Mesothelial cell of epicardium (in vitro differentiated cells): ENCODE measurements around the gene FAM219A. TPM values are rescaled to one million over a fixed set of nuclear protein-coding genes. Genes with fewer than 3 reads are reported as not detected.
A peak's percentile ranks its signal among the peaks of the same experiment; 100 is the strongest.
"Not testable (repeated sequence)": the region's sequence is repeated elsewhere in the genome, so short reads cannot be mapped to it uniquely, and the experiment has no call there.

Experiments used
- DNase-seq, 2 experiments: peaks; one replicate each; pipeline ENCODE4 v3.0.0; 2021; ENCODE audit warnings: low spot score in 2 of 2; ENCODE audit not compliant: unreplicated experiment in 2 of 2
- H3K27ac Mint-ChIP-seq: 2 replicates; pipeline ENCODE4 v1.8.0; 2021; ENCODE audit warnings: mixed read lengths
- H3K27me3 Mint-ChIP-seq: 2 replicates; pipeline ENCODE4 v1.8.0; 2021; ENCODE audit warnings: low read depth, mixed read lengths
- H3K36me3 Mint-ChIP-seq: 2 replicates; pipeline ENCODE4 v1.8.0; 2021; ENCODE audit warnings: mixed read lengths
- H3K4me1 Mint-ChIP-seq: 2 replicates; pipeline ENCODE4 v1.8.0; 2021; ENCODE audit warnings: mixed read lengths
- H3K4me3 Mint-ChIP-seq: 2 replicates; pipeline ENCODE4 v1.8.0; 2021; ENCODE audit warnings: mild to moderate bottlenecking, moderate library complexity, mixed read lengths
- H3K9me3 Mint-ChIP-seq: 2 replicates; pipeline ENCODE4 v1.8.0; 2021; ENCODE audit warnings: mixed read lengths
- total RNA-seq: library from RNA; stranded (reverse); gene quantifications from 3 replicates; pipeline ENCODE4 v1.2.1, GENCODE V29; 2021
- TF ChIP-seq, protein P1 (sequence below): fragments of 200-600 bp; sonication (generic); IDR thresholded peaks from one replicate; pipeline ENCODE4 v1.5.0; 2021; ENCODE audit warnings: antibody characterized with exemption; ENCODE audit not compliant: unreplicated experiment

The FAM219A gene
- total RNA-seq, 1 donor from 2014 or later: 16.9 TPM

GRCh38 chr9:34366365-34366764 is 92.0 kb downstream of the FAM219A start:
- no peaks in the 10 kb centered on the region for H3K27me3 Mint-ChIP-seq
- no peak overlapping the region for H3K4me3 Mint-ChIP-seq
- TF ChIP-seq, protein P1, sequence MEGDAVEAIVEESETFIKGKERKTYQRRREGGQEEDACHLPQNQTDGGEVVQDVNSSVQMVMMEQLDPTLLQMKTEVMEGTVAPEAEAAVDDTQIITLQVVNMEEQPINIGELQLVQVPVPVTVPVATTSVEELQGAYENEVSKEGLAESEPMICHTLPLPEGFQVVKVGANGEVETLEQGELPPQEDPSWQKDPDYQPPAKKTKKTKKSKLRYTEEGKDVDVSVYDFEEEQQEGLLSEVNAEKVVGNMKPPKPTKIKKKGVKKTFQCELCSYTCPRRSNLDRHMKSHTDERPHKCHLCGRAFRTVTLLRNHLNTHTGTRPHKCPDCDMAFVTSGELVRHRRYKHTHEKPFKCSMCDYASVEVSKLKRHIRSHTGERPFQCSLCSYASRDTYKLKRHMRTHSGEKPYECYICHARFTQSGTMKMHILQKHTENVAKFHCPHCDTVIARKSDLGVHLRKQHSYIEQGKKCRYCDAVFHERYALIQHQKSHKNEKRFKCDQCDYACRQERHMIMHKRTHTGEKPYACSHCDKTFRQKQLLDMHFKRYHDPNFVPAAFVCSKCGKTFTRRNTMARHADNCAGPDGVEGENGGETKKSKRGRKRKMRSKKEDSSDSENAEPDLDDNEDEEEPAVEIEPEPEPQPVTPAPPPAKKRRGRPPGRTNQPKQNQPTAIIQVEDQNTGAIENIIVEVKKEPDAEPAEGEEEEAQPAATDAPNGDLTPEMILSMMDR: no peak
- DNase-seq: no peak
- peaks cover 13% of the 10 kb centered on the region for H3K4me1 Mint-ChIP-seq
- no peak overlapping the region for H3K27ac Mint-ChIP-seq
- peaks cover 18% of the 10 kb centered on the region for H3K9me3 Mint-ChIP-seq
- H3K36me3 Mint-ChIP-seq: peaks cover 34% of the 10 kb centered on the region

DNA sequence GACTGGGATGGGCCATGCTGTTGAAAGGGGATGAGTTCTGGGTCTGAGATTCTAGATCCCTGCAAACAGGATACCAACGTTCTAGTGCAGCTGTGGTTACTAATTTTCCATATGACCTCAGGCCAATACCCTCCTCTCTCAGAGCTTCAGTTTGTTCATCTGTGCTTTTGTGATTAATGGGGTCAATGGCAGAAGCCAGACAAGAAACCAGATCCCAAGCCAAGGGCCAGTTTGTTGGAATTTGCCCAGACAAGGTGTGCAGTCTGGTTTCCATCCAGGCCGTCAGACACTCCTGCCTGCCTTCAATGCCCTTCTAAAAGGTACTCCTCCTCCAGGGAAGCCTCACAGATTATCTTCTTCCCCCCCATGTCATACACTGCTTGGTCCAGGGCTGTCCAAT is 93.1 kb downstream of the FAM219A start:
- no peak overlapping the region for H3K27ac Mint-ChIP-seq
- TF ChIP-seq, protein P1: no peak
- H3K9me3 Mint-ChIP-seq: peaks cover 18% of the 10 kb centered on the region
- no peaks in the 10 kb centered on the region for H3K27me3 Mint-ChIP-seq
- H3K36me3 Mint-ChIP-seq: peaks cover 24% of the 10 kb centered on the region
- DNase-seq: no peak
- no peak overlapping the region for H3K4me3 Mint-ChIP-seq
- peaks cover 13% of the 10 kb centered on the region for H3K4me1 Mint-ChIP-seq

- DNase-seq: no peak
- Mint-ChIP-seq H3K4me1 (peaks cover 13% of the 10 kb centered on the region), H3K36me3 (peaks cover 19% of the 10 kb centered on the region), H3K27me3 (no peaks in the 10 kb centered on the region), H3K9me3 (peaks cover 16% of the 10 kb centered on the region), H3K27ac (peak overlapping the region; percentile 72), H3K4me3 (no peak overlapping the region)
- TF ChIP-seq, protein P1: no peak
Observed at GRCh38 chr9:34363619-34364351, 94.6 kb downstream of the FAM219A start.

- H3K27ac Mint-ChIP-seq: no peak overlapping the region
- H3K4me1 Mint-ChIP-seq: peaks cover 13% of the 10 kb centered on the region
- no peak overlapping the region for H3K4me3 Mint-ChIP-seq
- H3K9me3 Mint-ChIP-seq: peaks cover 15% of the 10 kb centered on the region
- H3K27me3 Mint-ChIP-seq: no peaks in the 10 kb centered on the region
- peaks cover 14% of the 10 kb centered on the region for H3K36me3 Mint-ChIP-seq
- TF ChIP-seq, protein P1: no peak
- DNase-seq: no peak
Observed at GRCh38 chr9:34362614-34363214, 95.7 kb downstream of the FAM219A start.

DNA sequence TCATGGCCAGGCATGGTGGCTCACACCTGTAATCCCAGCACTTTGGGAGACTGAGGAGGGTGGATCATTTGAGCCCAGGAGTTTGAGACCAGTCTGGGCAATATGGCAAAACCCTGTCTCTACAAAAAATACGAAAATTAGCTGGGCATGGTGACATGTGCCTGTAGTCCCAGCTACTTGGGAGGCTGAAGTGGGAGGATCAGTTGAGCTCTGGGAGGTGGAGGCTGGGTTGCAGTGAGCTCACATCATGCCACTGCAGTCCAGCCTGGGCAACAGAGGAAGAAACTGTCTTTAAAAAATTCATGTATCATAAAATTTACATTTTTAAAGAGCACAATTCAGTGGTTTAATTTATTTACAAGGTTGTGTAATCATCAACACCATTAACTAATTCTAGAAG is 105.4 kb downstream of the FAM219A start:
- H3K27me3 Mint-ChIP-seq, H3K4me3 Mint-ChIP-seq, DNase-seq, H3K27ac Mint-ChIP-seq, H3K4me1 Mint-ChIP-seq: not testable (repeated sequence)
- H3K9me3 Mint-ChIP-seq: peaks cover 25% of the 10 kb centered on the region
- H3K36me3 Mint-ChIP-seq: peaks cover 20% of the 10 kb centered on the region

- not testable (repeated sequence) for H3K4me3 Mint-ChIP-seq, H3K27me3 Mint-ChIP-seq, H3K27ac Mint-ChIP-seq, DNase-seq, H3K4me1 Mint-ChIP-seq
- Mint-ChIP-seq H3K36me3 (peaks cover 17% of the 10 kb centered on the region), H3K9me3 (peaks cover 17% of the 10 kb centered on the region)
Observed at GRCh38 chr9:34352122-34352652, 106.2 kb downstream of the FAM219A start.
